Bladder microvascular endothelial cell (primary cell): ENCODE data around the gene GGTA1. TPM values are rescaled to one million over a fixed set of nuclear protein-coding genes. Genes with fewer than 3 reads are reported as not detected.

Experiments
- total RNA-seq: library from RNA; depleted of rRNA; stranded (reverse); fragments of >200 nt; gene quantifications from 2 replicates; pipeline ENCODE4 v1.2.3, GENCODE V29; 2014

GGTA1 gene
- total RNA-seq = 0.16 and 2.5 TPM in 2 replicates

GRCh38 chr9:121499427-121500164 lies at the start of gene GGTA1:
GGTA1 (minus strand) TSS chr9:121499844; CDS start chr9:121467922, 31,922 bp downstream.

Other genes with a start within 250 kb of the GGTA1 start
- gene GSN, start 231.7 kb downstream of the GGTA1 start, total RNA-seq = 404 and 608 TPM in 2 replicates
- 196 and 375 TPM in 2 replicates for gene STOM, start 129.6 kb downstream of the GGTA1 start, total RNA-seq
- 16.7 and 33.6 TPM in 2 replicates for gene DAB2IP, start 151.8 kb upstream of the GGTA1 start, total RNA-seq